ENCODE measurements around the gene MYH7B.

Gene MYH7B

GRCh38 chr20:34976286-34976685 is 20.6 kb downstream of the MYH7B start:
- H3K36me3 ChIP-seq (ENCODE audit: insufficient read depth, low read length) = no peaks in the 10 kb centered on the region
- TF ChIP-seq POLR2AphosphoS5 (IDR thresholded peaks at IDR 0.05; ENCODE audit: borderline replicate concordance, low read depth, low read length) (no peak), EZH2 (IDR thresholded peaks at IDR 0.05) (no peak)
- H3K4me3 ChIP-seq = no peak overlapping the region
- no peaks in the 10 kb centered on the region for H3K9me3 ChIP-seq (ENCODE audit: low read depth, low read length)
- H3K9ac ChIP-seq (ENCODE audit: insufficient read length) = no peak overlapping the region
- H3K27ac ChIP-seq = no peak overlapping the region
- no peak for DNase-seq (ENCODE audit: low read depth, low spot score)

DNA sequence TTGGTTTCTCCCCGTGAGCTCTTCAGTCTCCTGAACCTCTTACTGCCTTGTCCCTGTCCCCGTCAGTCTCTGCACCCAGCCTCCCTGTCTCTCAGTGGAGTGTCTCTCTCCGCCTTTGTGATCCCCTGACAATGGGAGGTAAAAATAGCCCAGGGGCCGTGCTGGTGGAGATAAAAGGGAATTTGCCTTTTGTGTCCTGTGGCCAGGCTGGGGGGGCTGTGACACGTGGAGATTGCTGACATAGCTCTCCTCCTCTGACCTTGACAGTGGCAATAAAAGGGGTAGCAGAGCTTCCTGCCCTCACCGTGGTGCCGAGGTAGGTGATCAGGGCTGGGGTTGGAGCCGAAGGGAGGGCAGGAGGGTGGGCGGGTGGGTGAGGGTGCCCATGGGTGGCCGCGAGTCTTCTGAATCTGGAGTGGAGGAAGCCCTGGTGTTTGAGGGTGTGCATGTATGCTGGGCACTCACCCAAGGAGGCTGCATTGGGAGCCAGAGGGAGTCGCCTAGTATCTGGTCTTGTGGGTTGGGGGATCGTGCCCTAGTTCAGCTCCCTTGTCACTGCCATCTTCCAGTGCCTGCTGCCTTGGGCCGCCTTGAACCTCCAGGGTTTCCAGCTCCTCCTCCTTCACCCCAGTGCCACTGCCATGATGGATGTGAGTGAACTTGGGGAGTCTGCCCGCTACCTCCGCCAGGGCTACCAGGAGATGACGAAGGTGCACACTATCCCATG is 21.9 kb downstream of the MYH7B start:
- no peaks in the 10 kb centered on the region for H3K36me3 ChIP-seq (ENCODE audit: insufficient read depth, low read length)
- TF ChIP-seq FOXP2 (optimal IDR thresholded peaks at IDR 0.05; ENCODE audit: control extremely low read depth, extremely low read length, insufficient read depth) = no peak
- no peak for TF ChIP-seq EZH2 (IDR thresholded peaks at IDR 0.05)
- TF ChIP-seq POLR2AphosphoS5 (IDR thresholded peaks at IDR 0.05; ENCODE audit: borderline replicate concordance, low read depth, low read length) = no peak
- no peak overlapping the region for H3K27ac ChIP-seq
- H3K4me3 ChIP-seq = no peak overlapping the region
- DNase-seq (ENCODE audit: low read depth, low spot score) = no peak
- no peaks in the 10 kb centered on the region for H3K9me3 ChIP-seq (ENCODE audit: low read depth, low read length)
- H3K9ac ChIP-seq (ENCODE audit: insufficient read length) = no peak overlapping the region

GRCh38 chr20:34978092-34978744 is 22.6 kb downstream of the MYH7B start:
- no peak for DNase-seq (ENCODE audit: low read depth, low spot score)
- no peak overlapping the region for H3K9ac ChIP-seq (ENCODE audit: insufficient read length)
- TF ChIP-seq FOXP2 (optimal IDR thresholded peaks at IDR 0.05; ENCODE audit: control extremely low read depth, extremely low read length, insufficient read depth) (no peak), POLR2AphosphoS5 (IDR thresholded peaks at IDR 0.05; ENCODE audit: borderline replicate concordance, low read depth, low read length) (no peak), EZH2 (IDR thresholded peaks at IDR 0.05) (no peak)
- H3K27ac ChIP-seq = no peak overlapping the region
- no peaks in the 10 kb centered on the region for H3K9me3 ChIP-seq (ENCODE audit: low read depth, low read length)
- H3K36me3 ChIP-seq (ENCODE audit: insufficient read depth, low read length) = no peaks in the 10 kb centered on the region
- H3K4me3 ChIP-seq = no peak overlapping the region

DNA sequence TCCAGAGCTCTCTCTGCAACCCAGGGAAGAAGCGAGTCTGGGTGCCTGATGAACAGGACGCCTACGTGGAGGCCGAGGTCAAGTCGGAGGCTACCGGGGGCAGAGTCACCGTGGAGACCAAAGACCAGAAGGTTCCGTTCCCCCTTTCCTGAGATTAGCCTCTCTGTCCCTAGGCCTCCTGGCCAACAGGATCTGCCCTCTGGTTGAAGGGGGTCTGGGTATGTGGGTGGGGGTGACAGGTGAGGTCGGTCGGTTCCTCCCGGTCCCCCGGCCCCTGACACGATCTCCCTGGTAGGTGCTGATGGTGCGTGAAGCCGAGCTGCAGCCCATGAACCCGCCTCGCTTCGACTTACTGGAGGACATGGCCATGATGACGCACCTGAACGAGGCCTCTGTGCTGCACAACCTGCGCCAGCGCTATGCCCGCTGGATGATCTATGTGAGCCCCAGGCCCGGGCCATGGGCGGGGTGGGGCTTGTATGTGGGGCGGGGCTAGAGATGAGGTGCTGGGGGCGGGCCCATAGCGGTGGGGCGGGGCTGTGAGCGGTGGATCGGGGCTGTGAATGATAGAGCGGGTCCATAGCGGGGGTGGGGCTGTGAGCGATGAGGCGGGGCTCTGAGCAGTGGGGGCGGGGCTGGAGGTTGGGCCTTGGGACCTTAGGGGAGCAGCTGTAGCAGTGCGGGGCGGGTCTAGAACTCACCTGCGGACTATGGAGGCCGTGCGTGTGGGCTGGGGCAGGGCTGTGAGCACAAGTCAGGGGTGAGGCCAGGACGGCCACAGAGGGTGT is 23.9 kb downstream of the MYH7B start:
- H3K4me3 ChIP-seq = no peak overlapping the region
- DNase-seq (ENCODE audit: low read depth, low spot score) = no peak
- H3K36me3 ChIP-seq (ENCODE audit: insufficient read depth, low read length) = no peaks in the 10 kb centered on the region
- H3K9ac ChIP-seq (ENCODE audit: insufficient read length) = no peak overlapping the region
- no peak overlapping the region for H3K27ac ChIP-seq
- TF ChIP-seq EZH2 (IDR thresholded peaks at IDR 0.05) (no peak), FOXP2 (optimal IDR thresholded peaks at IDR 0.05; ENCODE audit: control extremely low read depth, extremely low read length, insufficient read depth) (no peak), POLR2AphosphoS5 (IDR thresholded peaks at IDR 0.05; ENCODE audit: borderline replicate concordance, low read depth, low read length) (no peak)
- no peaks in the 10 kb centered on the region for H3K9me3 ChIP-seq (ENCODE audit: low read depth, low read length)

DNA sequence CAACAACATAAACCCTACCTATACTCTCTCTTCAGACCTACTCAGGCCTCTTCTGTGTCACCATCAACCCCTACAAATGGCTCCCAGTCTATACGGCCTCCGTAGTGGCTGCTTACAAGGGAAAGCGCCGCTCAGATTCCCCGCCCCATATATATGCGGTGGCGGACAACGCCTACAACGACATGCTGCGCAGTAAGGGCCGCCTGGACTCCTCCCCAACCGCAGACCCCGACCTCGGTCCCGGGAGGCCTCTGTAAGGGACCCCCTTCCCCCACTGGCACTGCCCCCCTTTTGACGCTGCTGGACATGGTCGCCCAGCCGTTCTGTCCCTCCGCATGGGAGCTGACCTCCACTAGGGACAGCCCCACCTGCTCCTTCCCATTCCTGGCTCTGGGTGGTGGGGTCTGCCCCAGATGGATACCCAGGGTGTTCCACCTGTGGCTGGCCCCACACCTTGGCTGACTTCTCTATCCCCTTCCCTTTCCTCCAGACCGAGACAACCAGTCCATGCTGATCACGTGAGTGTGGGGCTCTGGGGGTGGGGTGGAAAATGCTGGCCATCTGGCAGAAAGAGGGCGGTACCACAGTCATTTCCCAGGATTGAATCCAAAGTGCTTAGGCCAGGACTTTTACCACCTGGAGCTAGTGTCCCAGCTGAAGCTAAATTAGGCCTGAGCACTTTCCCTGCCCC is 25.0 kb downstream of the MYH7B start:
- Histone ChIP-seq H3K27ac (no peak overlapping the region), H3K9me3 (ENCODE audit: low read depth, low read length) (no peaks in the 10 kb centered on the region), H3K36me3 (ENCODE audit: insufficient read depth, low read length) (no peaks in the 10 kb centered on the region), H3K4me3 (no peak overlapping the region), H3K9ac (ENCODE audit: insufficient read length) (no peak overlapping the region)
- DNase-seq (ENCODE audit: low read depth, low spot score) = no peak
- no peak for TF ChIP-seq FOXP2 (optimal IDR thresholded peaks at IDR 0.05; ENCODE audit: control extremely low read depth, extremely low read length, insufficient read depth)
- TF ChIP-seq POLR2AphosphoS5 (IDR thresholded peaks at IDR 0.05; ENCODE audit: borderline replicate concordance, low read depth, low read length) = no peak

DNA sequence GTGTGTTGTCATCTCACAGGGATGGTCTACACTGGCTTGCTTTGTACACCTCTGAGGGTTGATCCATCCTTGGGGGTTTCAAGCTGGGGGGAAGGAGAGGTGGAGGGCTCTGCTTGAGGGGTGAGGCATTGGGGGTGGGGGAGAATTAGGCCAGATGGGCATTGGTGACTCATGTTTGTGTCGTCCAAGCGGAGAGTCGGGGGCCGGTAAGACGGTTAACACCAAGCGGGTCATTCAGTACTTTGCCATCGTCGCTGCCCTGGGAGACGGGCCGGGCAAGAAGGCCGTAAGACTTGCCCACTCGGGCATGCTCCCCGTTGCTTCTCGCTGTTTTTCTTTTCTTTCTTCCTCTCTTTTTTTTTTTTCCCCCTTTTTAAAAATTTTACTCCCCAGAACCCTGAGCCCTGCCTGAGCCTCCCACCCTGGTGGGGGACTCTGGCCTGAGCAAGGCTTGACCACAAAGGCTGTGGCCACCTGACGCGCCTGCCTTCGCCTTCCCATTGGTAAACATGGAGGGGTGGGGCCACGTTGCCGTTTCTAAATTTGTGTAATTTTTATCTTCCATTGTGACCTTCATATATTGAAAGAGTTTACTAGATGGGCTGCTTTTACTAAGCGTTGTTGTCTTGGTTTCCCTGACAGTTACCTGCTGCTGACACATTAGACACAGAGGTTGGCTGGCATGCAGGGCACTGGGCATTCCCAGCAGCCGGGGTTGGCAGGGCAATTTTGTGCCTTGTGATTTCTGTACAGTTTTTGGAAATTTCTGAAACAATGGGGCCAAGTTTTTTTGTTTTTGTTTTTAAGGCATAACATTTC is 26.8 kb downstream of the MYH7B start:
- no peak for DNase-seq (ENCODE audit: low read depth, low spot score)
- no peak overlapping the region for H3K4me3 ChIP-seq
- no peak overlapping the region for H3K27ac ChIP-seq
- TF ChIP-seq POLR2AphosphoS5 (IDR thresholded peaks at IDR 0.05; ENCODE audit: borderline replicate concordance, low read depth, low read length) (no peak), EZH2 (IDR thresholded peaks at IDR 0.05) (no peak), FOXP2 (optimal IDR thresholded peaks at IDR 0.05; ENCODE audit: control extremely low read depth, extremely low read length, insufficient read depth) (no peak)
- H3K36me3 ChIP-seq (ENCODE audit: insufficient read depth, low read length) = no peaks in the 10 kb centered on the region
- H3K9ac ChIP-seq (ENCODE audit: insufficient read length) = no peak overlapping the region
- no peaks in the 10 kb centered on the region for H3K9me3 ChIP-seq (ENCODE audit: low read depth, low read length)

DNA sequence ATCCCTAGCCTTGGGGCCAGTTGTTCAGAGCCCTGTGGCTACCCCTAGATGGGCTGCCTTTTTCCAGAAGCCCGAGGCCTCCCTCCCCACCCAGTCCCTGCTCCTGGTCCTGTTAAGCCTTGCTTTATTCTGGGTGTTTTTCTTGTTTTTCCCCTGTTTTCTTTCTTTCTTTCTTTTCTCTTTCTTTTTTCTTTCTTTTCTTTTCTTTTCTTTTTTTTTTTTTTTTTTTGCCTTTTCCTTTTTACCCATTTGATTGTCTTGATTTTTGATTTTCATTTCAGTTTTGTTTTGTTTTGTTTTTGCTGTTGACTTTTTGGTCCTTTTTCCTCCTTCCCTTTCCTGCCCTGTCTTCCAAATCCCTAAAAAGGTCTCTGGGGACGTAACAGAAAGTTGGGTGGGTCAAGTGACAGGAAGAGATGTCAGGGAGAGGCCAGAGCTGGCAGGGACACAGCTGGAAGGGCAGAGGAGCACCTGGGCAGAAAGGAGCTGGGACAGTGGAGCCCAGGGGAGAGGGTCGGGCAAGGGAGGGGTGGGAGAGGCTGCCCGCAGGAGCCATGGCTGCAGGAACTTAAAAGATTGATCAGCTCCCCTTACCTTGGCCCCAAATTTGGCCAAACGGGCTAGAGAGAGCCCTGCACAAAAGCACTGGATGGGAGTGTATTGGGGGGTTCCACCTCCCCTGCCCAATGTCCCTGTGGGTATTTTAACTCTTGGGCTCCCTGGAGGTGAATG is 27.6 kb downstream of the MYH7B start:
- TF ChIP-seq POLR2AphosphoS5 (IDR thresholded peaks at IDR 0.05; ENCODE audit: borderline replicate concordance, low read depth, low read length) (no peak), FOXP2 (optimal IDR thresholded peaks at IDR 0.05; ENCODE audit: control extremely low read depth, extremely low read length, insufficient read depth) (no peak), EZH2 (IDR thresholded peaks at IDR 0.05) (no peak)
- no peak overlapping the region for H3K4me3 ChIP-seq
- DNase-seq (ENCODE audit: low read depth, low spot score) = no peak
- no peaks in the 10 kb centered on the region for H3K9me3 ChIP-seq (ENCODE audit: low read depth, low read length)
- H3K36me3 ChIP-seq (ENCODE audit: insufficient read depth, low read length) = no peaks in the 10 kb centered on the region
- no peak overlapping the region for H3K27ac ChIP-seq
- H3K9ac ChIP-seq (ENCODE audit: insufficient read length) = no peak overlapping the region
